GM04504 (cell line): ENCODE results near the gene FBXL4.

Experiments
- DNase-seq: peaks from one replicate; pipeline ENCODE4 v3.0.0-alpha.2; 2012; ENCODE audit warnings: low read depth

Gene FBXL4

GRCh38 chr6:98947411-98948292 lies at the start of gene FBXL4:
FBXL4 (minus strand) TSS chr6:98947946; CDS start chr6:98926988, 20,958 bp downstream.
- DNase-seq, result peak; percentile 44

- no peak for DNase-seq
Measured at GRCh38 chr6:98995116-98995515, 47.4 kb upstream of the FBXL4 start.

- DNase-seq, result no peak
Measured at GRCh38 chr6:98992535-98992934, 44.8 kb upstream of the FBXL4 start.

- DNase-seq, result no peak
Measured at GRCh38 chr6:98986071-98986615, 38.4 kb upstream of the FBXL4 start.

- no peak for DNase-seq
Measured at GRCh38 chr6:98985391-98985790, 37.6 kb upstream of the FBXL4 start.

- no peak for DNase-seq
Measured at GRCh38 chr6:98984121-98984520, 36.4 kb upstream of the FBXL4 start.

GRCh38 chr6:98981473-98981872 lies 33.7 kb upstream of the FBXL4 start:
- DNase-seq, result no peak

GRCh38 chr6:98980819-98981218 lies 33.1 kb upstream of the FBXL4 start:
- DNase-seq, result no peak

- DNase-seq, result no peak
Measured at GRCh38 chr6:98977671-98978292, 30.0 kb upstream of the FBXL4 start.

GRCh38 chr6:98976674-98977385 lies 29.1 kb upstream of the FBXL4 start:
- DNase-seq, result no peak

- DNase-seq, result no peak
Measured at GRCh38 chr6:98975421-98975820, 27.7 kb upstream of the FBXL4 start.

GRCh38 chr6:98974309-98974708 lies 26.6 kb upstream of the FBXL4 start:
- no peak for DNase-seq

- no peak for DNase-seq
Measured at GRCh38 chr6:98973571-98973970, 25.8 kb upstream of the FBXL4 start.

GRCh38 chr6:98971303-98971702 lies 23.6 kb upstream of the FBXL4 start:
- no peak for DNase-seq

- DNase-seq, result no peak
Measured at GRCh38 chr6:98970469-98970868, 22.7 kb upstream of the FBXL4 start.

GRCh38 chr6:98967616-98968015 lies 19.9 kb upstream of the FBXL4 start:
- no peak for DNase-seq

GRCh38 chr6:98959631-98960030 lies 11.9 kb upstream of the FBXL4 start:
- no peak for DNase-seq

GRCh38 chr6:98958776-98959175 lies 11.0 kb upstream of the FBXL4 start:
- DNase-seq, result no peak

GRCh38 chr6:98957450-98957849 lies 9.7 kb upstream of the FBXL4 start:
- DNase-seq, result peak; percentile 33

GRCh38 chr6:98949589-98949988 lies 1.8 kb upstream of the FBXL4 start:
- no peak for DNase-seq

- DNase-seq, result no peak
Measured at GRCh38 chr6:98946879-98947410, 801 bp downstream of the FBXL4 start.

- DNase-seq, result no peak
Measured at GRCh38 chr6:98946266-98946878, 1.4 kb downstream of the FBXL4 start.
